Occipital lobe (tissue), 2 donors: ENCODE data around the gene SYK. TPM values are rescaled to one million over a fixed set of nuclear protein-coding genes. Genes with fewer than 3 reads are reported as not detected.
"Not testable (repeated sequence)": the region's sequence is repeated elsewhere in the genome, so short reads cannot be mapped to it uniquely, and the experiment has no call there.

ENCODE experiments used
- DNase-seq: peaks from one replicate; lab custom pipeline; 2025; lab: John Stamatoyannopoulos, UW
- total RNA-seq: library from RNA; depleted of rRNA; stranded (reverse); fragments of >200 nt; gene quantifications from one replicate; pipeline ENCODE4 v1.2.3, GENCODE V29; 2014

Gene SYK
- total RNA-seq, result 1.9 TPM

DNA sequence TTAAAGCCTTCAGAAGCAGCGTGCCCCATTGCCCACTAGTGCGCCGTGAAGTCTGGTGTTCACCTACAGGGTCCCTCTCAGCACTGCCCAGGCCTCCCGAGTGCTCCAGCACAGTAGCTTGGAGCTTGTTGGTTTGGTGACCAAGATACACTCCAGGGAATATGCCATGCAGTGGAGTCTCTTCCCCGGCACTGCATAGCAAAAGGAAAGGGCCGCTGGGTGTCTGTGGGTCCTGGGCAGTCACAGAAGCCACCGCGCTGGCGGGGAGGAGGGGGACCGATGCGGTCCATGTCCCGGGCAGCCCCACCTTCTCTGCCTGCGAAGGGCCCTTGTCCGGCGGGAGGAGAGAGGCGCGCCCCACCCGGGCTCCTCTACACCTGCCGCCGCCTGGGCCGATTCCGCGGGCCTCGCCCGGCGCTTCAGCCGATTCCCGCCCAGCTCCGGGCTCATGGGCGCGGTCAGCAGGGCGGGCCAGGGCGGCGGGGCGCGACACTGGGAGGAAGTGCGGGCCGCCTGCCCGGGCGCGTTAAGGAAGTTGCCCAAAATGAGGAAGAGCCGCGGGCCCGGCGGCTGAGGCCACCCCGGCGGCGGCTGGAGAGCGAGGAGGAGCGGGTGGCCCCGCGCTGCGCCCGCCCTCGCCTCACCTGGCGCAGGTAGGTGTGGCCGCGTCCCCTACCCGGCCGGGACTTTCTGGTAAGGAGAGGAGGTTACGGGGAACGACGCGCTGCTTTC, at the start of gene SYK:
Gene SYK (plus strand): TSS at position 579 of the 732 bp plus-strand sequence. CDS start 42,080 bp downstream, outside the sequence.
- no peak for DNase-seq

DNA sequence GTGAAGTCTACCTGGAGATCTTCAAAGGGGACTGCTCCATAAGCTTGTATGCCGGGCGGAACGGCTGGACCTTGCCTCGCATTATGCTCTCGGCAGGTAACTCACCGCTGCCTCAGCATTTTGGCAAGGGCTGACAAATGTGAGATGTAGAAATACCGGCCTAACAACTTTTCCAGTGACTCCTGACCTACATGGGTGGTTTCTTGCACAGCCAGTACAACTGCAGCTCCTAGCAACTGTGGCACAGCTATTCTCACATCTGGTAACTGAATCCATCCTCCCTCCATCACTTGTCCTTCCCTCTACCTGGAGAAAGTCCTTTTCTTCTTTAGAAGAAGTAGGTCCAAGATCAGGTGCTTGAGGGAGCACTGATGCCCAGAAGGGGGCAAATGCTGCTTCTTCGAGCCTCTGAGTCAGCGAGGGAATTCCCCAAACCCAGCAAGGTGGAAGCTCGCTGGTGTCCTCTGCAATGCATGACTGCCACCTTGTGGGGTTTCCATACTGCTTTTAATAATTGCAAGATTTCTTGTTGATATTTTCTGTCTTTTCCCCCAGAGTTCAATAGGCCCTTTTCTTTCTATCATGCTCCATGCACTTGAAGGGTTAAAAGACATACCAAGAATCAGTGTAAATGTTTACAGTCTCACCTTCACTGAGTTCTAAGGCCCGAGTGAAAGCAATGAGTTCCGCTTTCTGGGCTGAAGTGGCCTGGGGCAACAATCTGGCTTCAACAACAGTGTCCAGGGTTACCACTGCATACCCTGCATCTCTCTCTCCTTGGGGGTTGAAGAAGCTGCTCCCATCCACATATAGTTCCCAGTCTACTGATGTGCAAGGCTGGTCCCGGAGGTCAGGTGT, 45.9 kb upstream of the SYK start:
- DNase-seq, result peak; percentile 1

DNA sequence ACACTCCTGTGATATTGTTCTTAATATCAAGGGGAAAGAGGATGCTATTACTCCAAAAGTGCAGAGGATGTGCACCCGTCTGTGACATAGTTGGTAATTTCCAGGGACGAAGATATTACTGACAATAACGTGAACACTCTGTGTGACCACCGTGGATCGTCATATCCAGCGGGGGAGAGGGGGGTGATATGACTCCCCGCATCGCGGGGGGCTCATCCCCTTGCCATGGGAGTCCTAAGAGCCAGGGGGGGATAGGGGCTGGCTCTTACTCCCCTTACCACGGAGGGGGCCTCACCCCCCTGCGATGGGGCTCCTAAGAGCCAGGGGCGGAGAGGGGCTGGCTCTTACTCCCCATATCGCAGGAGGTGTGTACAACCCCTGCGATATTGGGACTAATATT, 41.0 kb upstream of the SYK start:
- not testable (repeated sequence) for DNase-seq

DNA sequence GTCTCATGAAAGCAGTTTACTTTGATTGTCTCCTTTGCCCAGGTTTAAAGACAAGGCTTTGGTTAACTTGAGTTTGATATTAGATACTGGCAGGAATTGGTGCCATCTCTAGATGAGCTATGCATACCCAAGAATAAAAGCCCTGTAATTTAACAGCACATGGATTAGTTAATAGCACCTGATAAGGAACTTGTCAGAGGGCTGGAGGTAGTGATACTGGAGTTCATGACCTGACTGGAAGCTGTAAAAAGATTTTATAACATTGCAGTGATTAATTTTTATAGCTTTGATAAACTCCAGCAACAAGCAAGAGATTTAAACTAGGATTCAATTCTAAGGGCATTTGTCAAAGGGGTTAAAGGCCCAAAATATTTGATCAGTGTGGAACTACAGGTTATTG, 34.9 kb upstream of the SYK start:
- no peak for DNase-seq

DNA sequence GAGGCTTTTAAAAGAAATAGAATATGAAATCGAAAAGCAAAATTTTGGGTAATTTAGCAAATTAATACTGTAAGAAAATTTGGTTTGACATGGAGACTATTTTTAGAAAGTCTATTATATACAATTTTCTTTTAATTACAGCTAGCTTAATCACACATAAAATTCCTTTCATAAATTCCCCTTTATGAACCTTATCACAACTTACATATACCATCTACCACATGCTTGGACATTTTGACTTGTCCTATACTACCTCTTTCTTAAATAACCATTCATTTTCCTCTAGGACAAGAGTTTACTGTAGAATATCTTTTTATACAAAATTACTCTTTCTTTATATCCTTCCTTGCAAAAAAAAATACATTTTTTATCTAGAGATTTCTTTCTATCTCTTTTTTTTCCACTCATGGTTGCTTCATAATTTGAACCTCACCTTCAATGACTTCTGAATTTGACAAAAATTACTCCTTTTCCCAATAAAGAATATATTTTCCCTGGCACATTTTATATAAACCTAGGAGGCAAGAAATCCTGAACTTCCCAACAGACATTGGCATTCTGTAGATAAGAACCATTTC, 34.0 kb upstream of the SYK start:
- DNase-seq, result no peak

DNA sequence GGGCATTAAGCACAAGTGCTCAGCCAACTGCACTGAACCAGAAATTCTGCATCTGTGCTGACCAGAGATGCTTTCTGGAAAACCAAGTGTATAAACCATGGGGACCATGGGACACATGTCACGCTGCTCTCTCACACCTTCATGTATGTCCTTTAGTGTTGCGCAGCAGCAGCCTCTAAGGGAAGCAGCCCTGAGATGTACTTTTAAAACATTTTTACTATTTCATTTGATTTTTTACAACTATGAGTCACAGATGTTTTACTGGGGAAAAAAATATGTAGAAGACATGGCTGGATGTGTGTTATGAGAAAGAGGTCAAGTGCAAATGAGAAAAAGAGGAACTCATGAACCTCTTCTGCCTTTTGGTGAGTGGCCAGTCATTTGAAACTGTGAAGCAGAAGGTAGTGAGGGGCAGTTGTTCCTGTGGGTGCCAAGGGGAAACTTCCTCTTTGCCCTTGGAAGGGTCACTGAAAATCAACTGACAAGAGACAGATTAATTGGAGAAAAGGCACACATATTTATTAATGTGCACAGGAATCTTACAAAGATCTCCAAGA, 31.4 kb upstream of the SYK start:
- DNase-seq, result no peak

DNA sequence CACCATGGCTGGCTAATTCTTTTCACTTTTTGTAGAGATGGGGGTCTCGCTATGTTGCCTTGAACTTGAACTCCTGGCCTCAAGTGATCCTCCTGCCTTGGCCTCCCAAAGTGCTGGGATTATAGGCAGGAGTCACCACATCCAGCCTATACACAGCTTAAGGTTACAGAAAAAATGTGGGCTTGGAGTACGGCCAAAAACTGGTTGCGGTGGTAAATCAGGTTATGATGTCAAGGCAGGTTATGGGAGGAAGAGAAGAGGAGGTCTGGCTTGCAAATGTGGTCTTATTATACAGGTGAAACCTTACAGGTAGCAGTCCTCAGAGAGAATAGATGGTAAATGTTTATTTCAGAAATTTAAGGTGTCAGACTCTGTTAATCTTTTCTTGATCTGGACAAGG, 30.7 kb upstream of the SYK start:
- no peak for DNase-seq

DNA sequence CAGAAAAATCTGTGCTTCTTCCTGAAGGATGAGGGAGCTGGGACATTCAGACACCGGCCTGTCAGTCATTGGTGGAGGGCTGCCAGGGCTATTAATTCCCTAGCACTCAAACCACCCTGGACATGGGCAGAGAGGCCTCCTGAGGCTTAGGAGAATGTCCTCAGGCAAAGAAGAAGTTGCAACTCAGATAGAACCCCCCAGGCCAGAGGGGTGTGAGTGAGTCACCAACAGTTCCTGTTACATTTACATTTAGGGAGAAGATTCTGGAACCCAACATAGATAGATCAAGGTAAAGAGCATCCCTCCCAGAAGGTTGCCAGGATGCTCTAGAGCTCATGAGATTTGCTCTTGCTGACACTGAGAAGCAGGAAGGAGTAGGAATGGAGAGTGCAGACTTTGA, 29.2 kb upstream of the SYK start:
- DNase-seq, result no peak

DNA sequence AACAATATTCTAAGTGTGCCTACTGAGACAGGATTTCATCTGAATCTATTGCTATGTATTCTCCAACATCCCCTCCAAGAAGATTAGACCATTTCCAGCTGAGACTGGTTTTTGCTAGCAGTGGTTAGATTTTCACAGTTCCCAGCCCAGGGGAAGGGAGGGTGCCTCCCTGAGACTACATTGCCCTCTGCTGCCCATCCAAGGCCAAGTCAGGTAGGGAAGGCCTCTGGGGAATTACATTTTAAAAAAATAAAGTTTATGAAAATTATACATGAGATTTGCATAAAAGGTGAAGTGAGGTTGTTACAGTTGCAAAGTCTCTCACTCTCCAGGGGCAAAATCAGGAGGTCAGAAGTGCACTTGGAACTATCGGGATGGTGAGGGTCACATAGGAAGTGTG, 28.0 kb upstream of the SYK start:
- no peak for DNase-seq

DNA sequence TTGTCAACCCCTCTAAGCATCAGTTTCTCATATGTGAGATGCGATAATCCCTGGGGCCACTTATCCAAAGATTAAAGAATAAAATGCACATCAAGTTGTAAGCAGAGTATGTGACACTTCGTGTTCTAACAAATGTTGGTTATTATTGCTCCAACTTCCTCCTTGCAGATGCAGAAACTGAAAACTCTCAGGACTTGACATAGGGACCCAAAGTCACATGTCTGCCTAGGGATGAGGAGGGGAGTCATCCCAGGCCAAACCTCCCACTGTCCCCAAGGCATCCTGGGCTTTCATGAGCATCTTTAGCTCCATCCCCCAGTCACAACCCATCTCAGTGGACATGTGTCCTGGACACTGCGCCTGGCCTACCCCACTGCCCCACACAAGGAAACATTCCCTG, 27.5 kb upstream of the SYK start:
- DNase-seq, result no peak

DNA sequence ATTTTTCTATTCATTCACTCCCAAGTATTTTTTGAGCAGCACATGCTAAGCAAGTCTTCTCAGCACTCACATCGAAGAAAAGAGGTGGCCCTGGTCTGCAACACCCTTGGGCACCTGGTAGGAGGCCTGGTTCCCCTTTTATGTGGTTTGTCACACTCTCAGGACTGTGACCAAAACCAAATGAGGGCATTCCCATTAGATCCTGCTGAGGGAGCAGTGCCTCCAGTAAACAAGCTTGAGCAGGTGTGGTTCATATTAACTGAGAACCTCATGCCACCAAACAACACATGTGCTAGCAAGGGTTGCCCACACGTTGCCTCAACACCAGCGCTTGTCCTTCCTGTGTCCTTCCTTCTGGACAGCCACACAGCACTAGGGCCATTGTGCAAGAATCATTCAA, 26.9 kb upstream of the SYK start:
- no peak for DNase-seq

DNA sequence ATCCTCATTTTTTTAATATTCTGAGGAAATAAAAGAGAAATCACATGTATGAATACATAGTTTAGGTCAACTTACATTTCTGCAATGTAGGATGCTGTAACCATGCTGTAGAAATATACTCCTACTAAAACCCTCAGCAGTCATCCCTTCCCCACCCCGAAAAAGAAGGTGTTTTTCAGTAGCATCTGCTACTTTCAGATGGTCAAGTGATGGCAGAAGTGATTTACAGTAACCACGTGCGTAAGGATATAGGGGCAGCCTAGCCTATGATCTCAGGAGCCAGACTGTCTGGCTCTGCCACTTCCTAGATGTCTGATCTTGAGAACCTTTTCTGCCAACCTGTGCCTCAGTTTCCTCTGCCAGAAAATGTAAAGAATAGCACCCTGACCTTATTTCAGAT, 26.0 kb upstream of the SYK start:
- no peak for DNase-seq

DNA sequence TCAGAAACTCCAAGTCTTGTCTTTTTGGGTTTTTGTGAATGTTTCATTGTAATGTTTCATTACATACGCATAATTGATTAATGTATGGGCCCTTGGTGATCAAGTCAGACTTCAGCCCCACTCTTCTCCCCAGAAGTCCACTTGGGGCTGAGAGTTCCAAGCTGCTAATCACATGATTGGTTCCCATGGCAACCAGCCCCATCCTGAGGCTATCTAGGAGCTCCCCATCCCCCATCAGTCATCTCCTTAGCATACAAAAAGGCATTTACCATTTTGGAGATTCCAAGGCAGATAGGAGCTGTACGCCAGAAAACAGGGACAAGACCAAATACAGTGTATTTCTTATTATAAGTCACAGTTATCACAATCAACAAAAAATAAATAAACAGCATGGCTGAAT, 22.9 kb upstream of the SYK start:
- no peak for DNase-seq

DNA sequence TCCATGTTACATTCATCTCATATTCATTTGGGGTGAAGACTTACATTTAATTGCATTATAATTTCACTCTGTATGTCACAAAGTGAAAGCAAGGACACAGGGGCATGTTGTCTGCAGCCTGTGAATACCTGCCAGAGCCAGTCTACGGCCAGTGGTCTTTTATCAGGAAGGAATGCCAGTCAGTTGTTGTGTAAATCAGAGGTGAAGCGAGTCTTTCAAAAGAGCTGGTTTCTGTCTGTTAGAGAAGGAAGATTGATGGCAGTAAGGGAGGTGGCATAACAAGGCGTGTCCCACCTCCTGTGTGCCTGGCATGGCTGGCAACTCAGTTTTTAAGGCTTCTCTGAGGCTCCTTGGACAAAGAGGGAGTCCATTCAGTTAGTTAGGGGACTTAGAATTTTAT, 18.1 kb upstream of the SYK start:
- DNase-seq, result no peak

DNA sequence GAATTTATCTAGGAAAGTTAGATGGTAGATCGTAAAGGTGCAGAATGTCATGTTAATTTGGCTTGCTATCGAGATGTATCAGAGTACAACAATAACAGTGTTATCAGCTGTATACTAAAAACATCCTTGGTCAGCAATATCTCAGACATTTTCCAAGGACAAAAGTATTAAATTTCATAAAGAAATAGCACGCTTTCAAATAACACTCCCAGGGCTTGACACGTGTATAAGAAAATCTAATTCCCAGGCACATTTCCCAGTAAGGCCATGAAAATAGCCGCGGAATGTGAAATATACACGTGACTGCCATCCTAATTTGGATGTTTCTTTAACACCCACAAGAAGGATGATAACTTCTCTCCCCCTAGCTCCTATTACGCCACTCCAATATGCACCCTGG, 17.7 kb upstream of the SYK start:
- DNase-seq, result no peak

DNA sequence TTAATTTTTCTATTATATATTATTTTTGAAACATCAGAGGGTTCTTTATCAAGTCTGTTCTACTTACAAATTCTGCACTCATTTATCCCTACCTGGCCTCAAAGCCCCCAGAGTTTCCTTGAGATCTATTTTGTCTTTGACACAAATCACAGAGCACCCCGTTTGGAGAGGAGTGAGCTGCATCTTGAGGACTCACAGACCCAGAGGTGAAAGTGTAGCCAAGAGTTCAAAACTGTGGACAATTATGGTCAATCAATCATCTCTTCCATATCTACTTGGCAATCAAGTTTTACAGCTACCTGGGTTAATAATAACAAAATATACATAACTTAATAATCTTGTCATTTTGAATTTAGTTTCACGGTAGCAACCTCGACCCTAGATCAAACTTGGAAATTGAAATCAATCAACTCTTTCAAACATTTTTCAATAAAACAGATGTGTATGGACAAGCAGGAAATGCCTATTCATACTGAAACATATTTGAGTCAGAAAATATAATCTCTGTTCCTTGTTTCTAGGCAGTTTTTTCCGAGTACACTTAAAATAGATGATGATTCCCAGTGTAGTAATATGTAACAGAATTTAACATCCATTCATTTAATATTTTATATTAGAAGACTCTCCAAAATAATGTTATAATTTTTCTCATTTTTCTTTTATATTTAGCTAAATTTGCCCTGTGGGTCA, 13.7 kb upstream of the SYK start:
- DNase-seq, result no peak

DNA sequence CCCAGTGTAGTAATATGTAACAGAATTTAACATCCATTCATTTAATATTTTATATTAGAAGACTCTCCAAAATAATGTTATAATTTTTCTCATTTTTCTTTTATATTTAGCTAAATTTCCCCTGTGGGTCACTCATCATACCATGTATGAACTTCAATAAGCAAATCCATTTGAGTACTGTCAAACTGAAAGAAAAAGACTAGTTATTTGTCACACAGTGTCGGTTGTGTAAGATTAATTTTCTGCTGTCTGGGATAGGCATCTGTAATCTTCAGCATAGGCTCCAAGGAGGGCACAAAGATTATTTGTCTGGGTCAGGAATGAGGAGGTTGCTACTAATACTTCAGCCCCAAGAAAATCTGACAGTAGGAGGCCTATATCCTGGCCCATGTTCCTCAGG, 13.1 kb upstream of the SYK start:
- DNase-seq, result not testable (repeated sequence)

DNA sequence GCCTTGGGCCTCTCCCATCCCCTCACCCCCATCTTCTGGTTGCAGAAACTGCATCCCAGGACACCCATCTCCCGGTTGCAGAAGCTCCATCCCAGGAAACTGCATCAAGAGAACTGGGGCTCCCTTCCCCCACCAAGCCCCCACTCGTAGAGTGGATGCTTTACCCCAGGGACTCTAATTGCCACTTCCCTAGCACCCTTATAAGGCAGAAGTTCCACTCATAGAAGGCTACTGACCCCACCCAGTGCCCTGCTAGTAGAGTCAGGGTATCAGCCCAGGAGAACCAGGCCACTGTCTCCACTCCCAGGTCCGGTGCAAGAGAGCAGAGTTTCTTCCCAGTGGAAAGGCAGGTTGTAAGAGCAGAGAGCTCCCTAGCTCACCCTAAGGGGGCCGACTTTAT, 12.2 kb upstream of the SYK start:
- DNase-seq, result no peak

DNA sequence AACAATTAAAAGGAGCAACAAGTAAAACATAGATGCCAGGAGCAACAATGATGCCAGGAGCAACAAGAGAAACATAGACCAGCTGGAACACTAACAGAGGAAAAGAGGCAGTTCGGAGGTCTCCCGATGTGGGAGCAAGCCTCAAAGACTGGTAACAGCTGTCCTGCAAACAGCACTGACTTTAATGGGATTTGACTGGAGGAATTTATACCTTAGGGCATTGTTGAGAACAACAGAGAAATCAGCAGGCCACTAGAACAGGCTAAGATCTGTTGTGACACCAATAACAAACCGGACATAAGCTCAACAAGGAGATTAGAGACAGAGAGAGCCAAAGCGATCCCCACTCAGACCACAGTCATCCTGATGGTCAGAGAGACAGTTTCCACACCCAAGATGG, 11.8 kb upstream of the SYK start:
- no peak for DNase-seq

DNA sequence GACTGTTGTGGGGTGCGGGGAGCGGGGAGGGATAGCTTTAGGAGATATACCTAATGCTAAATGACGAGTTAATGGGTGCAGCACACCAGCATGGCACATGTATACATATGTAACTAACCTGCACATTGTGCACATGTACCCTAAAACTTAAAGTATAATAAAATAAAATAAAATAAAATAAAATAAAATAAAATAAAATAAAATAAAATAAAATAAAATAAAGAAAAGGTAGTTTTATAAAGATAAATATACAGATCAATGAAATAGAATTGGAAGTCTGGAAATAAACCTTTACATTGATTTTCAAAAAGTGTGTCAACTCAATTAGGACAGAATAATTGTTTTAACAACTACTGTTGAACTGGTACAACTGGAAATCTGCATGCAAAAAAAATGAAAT, 8.6 kb upstream of the SYK start:
- DNase-seq, result not testable (repeated sequence)

DNA sequence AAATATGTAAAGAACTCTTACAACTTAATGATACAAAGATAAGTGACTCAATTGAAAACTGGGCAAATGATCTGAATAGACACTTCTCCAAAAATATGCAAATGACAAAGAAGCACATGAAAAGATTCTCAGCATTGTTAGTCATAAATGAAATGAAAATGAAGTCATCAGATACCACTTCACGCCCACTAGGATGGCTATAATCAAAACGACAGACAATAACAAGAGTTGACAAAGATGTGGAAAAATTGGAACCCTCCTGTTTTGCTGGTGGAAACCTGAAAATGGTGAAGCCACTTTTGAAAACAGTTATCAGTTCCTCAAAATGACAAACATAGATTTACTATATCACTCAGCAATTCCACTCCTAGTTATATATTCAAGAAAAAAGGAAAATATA, 7.9 kb upstream of the SYK start:
- DNase-seq, result no peak

DNA sequence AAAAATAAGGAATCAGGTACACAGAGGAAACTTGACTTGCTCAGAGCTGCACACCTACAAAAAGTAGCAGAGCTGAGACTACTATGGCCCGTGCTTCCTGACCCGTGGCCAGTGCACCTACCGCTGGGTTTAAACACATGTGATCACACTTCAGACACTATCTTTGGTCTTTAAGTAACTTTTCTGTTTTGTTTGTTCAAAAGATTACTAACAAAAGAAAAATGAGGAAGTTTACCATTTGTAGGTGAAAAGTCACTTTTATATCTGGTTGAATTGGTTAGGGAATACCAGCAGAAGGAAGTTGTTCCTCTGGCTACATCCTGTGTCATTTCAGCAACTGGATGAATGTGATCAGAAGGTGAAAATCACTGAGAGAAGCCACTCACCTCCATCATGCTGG, 6.5 kb upstream of the SYK start:
- DNase-seq, result no peak
